ENCODE data around the gene TREML4.

TREML4 gene

GRCh38 chr6:41269716-41270115 lies 41.6 kb downstream of the TREML4 start:
- Histone ChIP-seq H3K4me3 (ENCODE audit: low read depth, low read length) (no peak overlapping the region), H3K4me1 (ENCODE audit: control insufficient read depth, insufficient read depth, low read length) (no peaks in the 10 kb centered on the region), H3K27ac (ENCODE audit: extremely low read depth, low read depth, low read length) (no peak overlapping the region), H3K36me3 (ENCODE audit: control insufficient read depth in 2 of 2, insufficient read depth in 1 of 2, low read length in 2 of 2) (no peaks in the 10 kb centered on the region), H3K9me3 (ENCODE audit: control insufficient read depth, insufficient read depth, low read depth, low read length) (no peaks in the 10 kb centered on the region)
- ChIA-PET POLR2A (no interaction called here), CTCF (interaction anchor here (0.6 to 1.5 kb wide), 4 partner anchors 9 to 181 kb away, joined by 3 to 6 read pairs (median 4); no protein-coding TSS in a partner anchor)
- no peak for TF ChIP-seq ZNF473 (tag by site-specific recombination; IDR thresholded peaks at IDR 0.05)
- no peak for TF ChIP-seq MEIS1 (CRISPR knock-in tag; IDR thresholded peaks at IDR 0.05; ENCODE audit: borderline replicate concordance)
- no peak for TF ChIP-seq HIC1 (tag by site-specific recombination; IDR thresholded peaks at IDR 0.05)
- no peak for TF ChIP-seq ZBTB1 (tag by site-specific recombination; IDR thresholded peaks at IDR 0.05)
- TF ChIP-seq ZNF433 (tag by site-specific recombination; IDR thresholded peaks at IDR 0.05; ENCODE audit: low read depth) = no peak
- no peak for TF ChIP-seq ZNF157 (tag by site-specific recombination; IDR thresholded peaks at IDR 0.05)

GRCh38 chr6:41271901-41272395 lies 43.8 kb downstream of the TREML4 start:
- no peak overlapping the region for H3K4me3 ChIP-seq (ENCODE audit: low read depth, low read length)
- no peaks in the 10 kb centered on the region for H3K9me3 ChIP-seq (ENCODE audit: control insufficient read depth, insufficient read depth, low read depth, low read length)
- H3K4me1 ChIP-seq (ENCODE audit: control insufficient read depth, insufficient read depth, low read length) = no peaks in the 10 kb centered on the region
- H3K27ac ChIP-seq (ENCODE audit: extremely low read depth, low read depth, low read length) = no peak overlapping the region
- CTCF ChIA-PET = interaction anchor here (0.9 kb wide), 1 partner anchor 14 kb away, joined by 4 read pairs; no protein-coding TSS in a partner anchor
- no peaks in the 10 kb centered on the region for H3K36me3 ChIP-seq (ENCODE audit: control insufficient read depth in 2 of 2, insufficient read depth in 1 of 2, low read length in 2 of 2)
- POLR2A ChIA-PET = no interaction called here
- no peak for TF ChIP-seq KLF10 (tag by site-specific recombination; IDR thresholded peaks at IDR 0.05)
- no peak for TF ChIP-seq ZNF544 (tag by site-specific recombination; IDR thresholded peaks at IDR 0.05)
- no peak for TF ChIP-seq IKZF3 (tag by site-specific recombination; IDR thresholded peaks at IDR 0.05)
- no peak for TF ChIP-seq ZXDB (tag by site-specific recombination; IDR thresholded peaks at IDR 0.05)
- TF ChIP-seq ZNF24 (tag by site-specific recombination; IDR thresholded peaks at IDR 0.05) = no peak
- no peak for TF ChIP-seq ZNF132 (tag by site-specific recombination; IDR thresholded peaks at IDR 0.05; ENCODE audit: borderline replicate concordance)
- no peak for TF ChIP-seq YY1 (tag by site-specific recombination; IDR thresholded peaks at IDR 0.05)
- no peak for TF ChIP-seq ZNF548 (tag by site-specific recombination; IDR thresholded peaks at IDR 0.05)
- TF ChIP-seq ZNF394 (tag by site-specific recombination; IDR thresholded peaks at IDR 0.05; ENCODE audit: borderline replicate concordance) = no peak
- TF ChIP-seq ZBTB20 (tag by site-specific recombination; IDR thresholded peaks at IDR 0.05) = no peak
- TF ChIP-seq ZNF223 (tag by site-specific recombination; IDR thresholded peaks at IDR 0.05) = no peak
- no peak for TF ChIP-seq ZNF529 (tag by site-specific recombination; IDR thresholded peaks at IDR 0.05; ENCODE audit: insufficient replicate concordance)
- TF ChIP-seq ZNF561 (tag by site-specific recombination; IDR thresholded peaks at IDR 0.05; ENCODE audit: borderline replicate concordance) = no peak
- TF ChIP-seq ZNF585B (tag by site-specific recombination; IDR thresholded peaks at IDR 0.05) = no peak
- no peak for TF ChIP-seq SETDB1 (IDR thresholded peaks at IDR 0.05; ENCODE audit: insufficient read length, low read length)
- TF ChIP-seq ZNF16 (tag by site-specific recombination; IDR thresholded peaks at IDR 0.05; ENCODE audit: low read depth) = no peak
- no peak for TF ChIP-seq ZNF843 (tag by site-specific recombination; IDR thresholded peaks at IDR 0.05)
